Naive thymus-derived CD8-positive, alpha-beta T cell (primary cell): ENCODE results near the gene NPEPL1. TPM values are rescaled to one million over a fixed set of nuclear protein-coding genes. Genes with fewer than 3 reads are reported as not detected.

Source experiments
- ATAC-seq, 2 donors: fragments of 150-1000 bp; cut with Tn5 transposase in 1 of 2; sonication (Bioruptor Pico), chemical (Tn5 transposase) in 1 of 2; 1 replicate in 1 of 2; 2 replicates in 1 of 2; pipeline ENCODE4 v1.10.0; 2021; ENCODE audit warnings: mild to moderate bottlenecking in 2 of 2, moderate library complexity in 2 of 2
- POLR2A ChIA-PET: fragments of 350-600 bp; sonication (Branson Sonifier 250); formaldehyde crosslinking; loops from one replicate; lab custom pipeline; 2021; ENCODE audit warnings: antibody characterized with exemption; lab: Charles Lee
- DNase-seq, 10 donors: peaks; one replicate each; pipeline versions ENCODE4 v3.0.0 to v3.0.0-alpha.2; 2020 to 2022
- H3K27ac Mint-ChIP-seq, 10 donors: one replicate each; pipeline ENCODE4 v1.8.0; 2020 to 2022; ENCODE audit warnings: mild to moderate bottlenecking in 10 of 10, mixed read lengths in 10 of 10, moderate library complexity in 4 of 10, inconsistent platforms in 1 of 10
- H3K27me3 Mint-ChIP-seq, 5 donors: one replicate each; pipeline ENCODE4 v1.8.0; 2021 to 2022; ENCODE audit warnings: mixed read lengths in 5 of 5
- H3K36me3 Mint-ChIP-seq, 3 donors: one replicate each; pipeline ENCODE4 v1.8.0; 2020 to 2022; ENCODE audit warnings: mixed read lengths in 3 of 3, mild to moderate bottlenecking in 2 of 3, inconsistent platforms in 1 of 3
- H3K4me1 Mint-ChIP-seq, 4 donors: one replicate each; pipeline ENCODE4 v1.8.0; 2021 to 2022; ENCODE audit warnings: mixed read lengths in 4 of 4
- H3K4me3 Mint-ChIP-seq, 10 donors: one replicate each; pipeline ENCODE4 v1.8.0; 2020 to 2022; ENCODE audit warnings: mild to moderate bottlenecking in 10 of 10, mixed read lengths in 10 of 10, moderate library complexity in 6 of 10, inconsistent platforms in 1 of 10
- H3K9me3 Mint-ChIP-seq, 9 donors: one replicate each; pipeline ENCODE4 v1.8.0; 2020 to 2022; ENCODE audit warnings: mixed read lengths in 9 of 9, mild to moderate bottlenecking in 3 of 9, inconsistent platforms in 1 of 9, moderate library complexity in 1 of 9
- polyA plus RNA-seq, 3 donors: library from polyadenylated mRNA; unstranded; fragments of 300-500 nt; fragmentation: Illumina TruSeq; gene quantifications; one replicate each; pipeline ENCODE4 v1.2.3, GENCODE V29; 2021
- total RNA-seq, 8 experiments: library from RNA in 2 of 8; stranded (reverse) in 2 of 8; gene quantifications; one replicate each; pipeline ENCODE4 v1.2.3 and lab custom pipeline; 2021 to 2026

Gene NPEPL1
- total and polyA plus RNA-seq, 5 experiments from 2014 or later: 5.3 to 44.8 (median 6.3) TPM

GRCh38 chr20:58670659-58671058 lies 21.9 kb upstream of the NPEPL1 start:
- Mint-ChIP-seq H3K4me1 (peaks cover 9 to 30% (median 15%) of the 10 kb centered on the region in 4 donors), H3K27ac (peak overlapping the region in 2 of 10 donors; percentile 19 to 56), H3K9me3 (no peaks in the 10 kb centered on the region), H3K4me3 (no peak overlapping the region), H3K36me3 (peaks cover 0 to 83% (median 14%) of the 10 kb centered on the region in 3 donors), H3K27me3 (no peaks in the 10 kb centered on the region)
- DNase-seq: no peak
- ATAC-seq: no peak
- POLR2A ChIA-PET: no interaction called here

GRCh38 chr20:58673119-58673518 lies 19.5 kb upstream of the NPEPL1 start:
- POLR2A ChIA-PET: no interaction called here
- H3K27ac Mint-ChIP-seq: peak overlapping the region in 2 of 10 donors; percentile 6 to 29
- no peaks in the 10 kb centered on the region for H3K9me3 Mint-ChIP-seq
- peaks cover 0 to 86% (median 19%) of the 10 kb centered on the region in 3 donors for H3K36me3 Mint-ChIP-seq
- ATAC-seq (no peak), DNase-seq (no peak)
- H3K4me3 Mint-ChIP-seq: no peak overlapping the region
- peaks cover 0 to 14% (median 3%) of the 10 kb centered on the region in 4 donors for H3K4me1 Mint-ChIP-seq
- no peaks in the 10 kb centered on the region for H3K27me3 Mint-ChIP-seq

GRCh38 chr20:58675146-58675584 lies 17.4 kb upstream of the NPEPL1 start:
- Mint-ChIP-seq H3K4me3 (no peak overlapping the region), H3K27ac (no peak overlapping the region), H3K27me3 (no peaks in the 10 kb centered on the region), H3K4me1 (peaks cover 0 to 6% (median 2%) of the 10 kb centered on the region in 4 donors), H3K9me3 (no peaks in the 10 kb centered on the region), H3K36me3 (peaks cover 0 to 90% (median 24%) of the 10 kb centered on the region in 3 donors)
- ATAC-seq (no peak), DNase-seq (no peak)
- POLR2A ChIA-PET: interaction anchor here (1.0 kb wide), 1 partner anchor 12 kb away, joined by 3 read pairs; no protein-coding TSS in a partner anchor

- H3K4me3 Mint-ChIP-seq: no peak overlapping the region
- peaks cover 0 to 90% (median 23%) of the 10 kb centered on the region in 3 donors for H3K36me3 Mint-ChIP-seq
- ATAC-seq (no peak), DNase-seq (no peak)
- no peaks in the 10 kb centered on the region for H3K9me3 Mint-ChIP-seq
- H3K27me3 Mint-ChIP-seq: no peaks in the 10 kb centered on the region
- POLR2A ChIA-PET: no interaction called here
- peaks cover 0 to 6% (median 0%) of the 10 kb centered on the region in 4 donors for H3K4me1 Mint-ChIP-seq
- H3K27ac Mint-ChIP-seq: peak overlapping the region in 1 of 10 donors; percentile 20
Observed at GRCh38 chr20:58675641-58676040, 17.0 kb upstream of the NPEPL1 start.

- H3K36me3 Mint-ChIP-seq: peaks cover 0 to 91% (median 23%) of the 10 kb centered on the region in 3 donors
- POLR2A ChIA-PET: no interaction called here
- H3K4me1 Mint-ChIP-seq: peaks cover 0 to 6% (median 0%) of the 10 kb centered on the region in 4 donors
- H3K27ac Mint-ChIP-seq: peak overlapping the region in 2 of 10 donors; percentile 20 to 57
- no peak for DNase-seq
- H3K9me3 Mint-ChIP-seq: no peaks in the 10 kb centered on the region
- no peak overlapping the region for H3K4me3 Mint-ChIP-seq
- H3K27me3 Mint-ChIP-seq: no peaks in the 10 kb centered on the region
- no peak for ATAC-seq
Observed at GRCh38 chr20:58676161-58676560, 16.4 kb upstream of the NPEPL1 start.

- Mint-ChIP-seq H3K36me3 (peaks cover 0 to 84% (median 23%) of the 10 kb centered on the region in 3 donors), H3K4me1 (peaks cover 0 to 6% (median 0%) of the 10 kb centered on the region in 4 donors), H3K27me3 (no peaks in the 10 kb centered on the region), H3K27ac (peak overlapping the region in 1 of 10 donors; percentile 4), H3K4me3 (no peak overlapping the region), H3K9me3 (no peaks in the 10 kb centered on the region)
- DNase-seq (no peak), ATAC-seq (no peak)
- POLR2A ChIA-PET: no interaction called here
Observed at GRCh38 chr20:58677079-58677604, 15.5 kb upstream of the NPEPL1 start.

- ATAC-seq (no peak), DNase-seq (no peak)
- Mint-ChIP-seq H3K4me3 (no peak overlapping the region), H3K27ac (peak overlapping the region in 2 of 10 donors; percentile 40 to 80), H3K4me1 (peaks cover 0 to 4% (median 0%) of the 10 kb centered on the region in 4 donors), H3K27me3 (no peaks in the 10 kb centered on the region), H3K9me3 (no peaks in the 10 kb centered on the region), H3K36me3 (peaks cover 0 to 86% (median 23%) of the 10 kb centered on the region in 3 donors)
- POLR2A ChIA-PET: no interaction called here
Observed at GRCh38 chr20:58677808-58678207, 14.8 kb upstream of the NPEPL1 start.

GRCh38 chr20:58678806-58679205 lies 13.8 kb upstream of the NPEPL1 start:
- DNase-seq (no peak), ATAC-seq (no peak)
- H3K36me3 Mint-ChIP-seq: peaks cover 0 to 80% (median 23%) of the 10 kb centered on the region in 3 donors
- no peaks in the 10 kb centered on the region for H3K9me3 Mint-ChIP-seq
- peaks cover 0 to 3% (median 0%) of the 10 kb centered on the region in 4 donors for H3K4me1 Mint-ChIP-seq
- H3K4me3 Mint-ChIP-seq: no peak overlapping the region
- POLR2A ChIA-PET: no interaction called here
- H3K27me3 Mint-ChIP-seq: no peaks in the 10 kb centered on the region
- peak overlapping the region in 6 of 10 donors; percentile 0 to 70 (median 20) for H3K27ac Mint-ChIP-seq

GRCh38 chr20:58682656-58683531 lies 9.7 kb upstream of the NPEPL1 start:
- ATAC-seq: no peak
- no peaks in the 10 kb centered on the region for H3K27me3 Mint-ChIP-seq
- no peaks in the 10 kb centered on the region for H3K4me1 Mint-ChIP-seq
- no peaks in the 10 kb centered on the region for H3K9me3 Mint-ChIP-seq
- POLR2A ChIA-PET: interaction anchor here (0.6 kb wide), 1 partner anchor 8 kb away, joined by 3 read pairs; no protein-coding TSS in a partner anchor
- H3K4me3 Mint-ChIP-seq: no peak overlapping the region
- peaks cover 0 to 53% (median 9%) of the 10 kb centered on the region in 3 donors for H3K36me3 Mint-ChIP-seq
- no peak for DNase-seq
- H3K27ac Mint-ChIP-seq: peak overlapping the region in 1 of 10 donors; percentile 77

- no peak overlapping the region for H3K4me3 Mint-ChIP-seq
- ATAC-seq (no peak), DNase-seq (no peak)
- no peaks in the 10 kb centered on the region for H3K9me3 Mint-ChIP-seq
- no peaks in the 10 kb centered on the region for H3K27me3 Mint-ChIP-seq
- H3K36me3 Mint-ChIP-seq: peaks cover 0 to 41% (median 6%) of the 10 kb centered on the region in 3 donors
- H3K27ac Mint-ChIP-seq: peak overlapping the region in 1 of 10 donors; percentile 19
- POLR2A ChIA-PET: no interaction called here
- H3K4me1 Mint-ChIP-seq: no peaks in the 10 kb centered on the region
Observed at GRCh38 chr20:58684291-58684690, 8.3 kb upstream of the NPEPL1 start.

GRCh38 chr20:58685988-58686387 lies 6.6 kb upstream of the NPEPL1 start:
- POLR2A ChIA-PET: no interaction called here

GRCh38 chr20:58688414-58688813 lies 4.2 kb upstream of the NPEPL1 start:
- no peaks in the 10 kb centered on the region for H3K27me3 Mint-ChIP-seq
- peaks cover 0 to 17% (median 4%) of the 10 kb centered on the region in 3 donors for H3K36me3 Mint-ChIP-seq
- peaks cover under 1 to 9% (median 2%) of the 10 kb centered on the region in 4 donors for H3K4me1 Mint-ChIP-seq
- ATAC-seq (no peak), DNase-seq (no peak)
- POLR2A ChIA-PET: interaction anchor here (0.9 kb wide), 1 partner anchor 41 kb away, joined by 3 read pairs; no protein-coding TSS in a partner anchor
- H3K4me3 Mint-ChIP-seq: peak overlapping the region in 1 of 10 donors; percentile 55
- peak overlapping the region in 4 of 10 donors; percentile 4 to 32 (median 17) for H3K27ac Mint-ChIP-seq
- no peaks in the 10 kb centered on the region for H3K9me3 Mint-ChIP-seq

More at GRCh38 chr20:58685988-58686387, 6.6 kb upstream of the NPEPL1 start:
- no peaks in the 10 kb centered on the region for H3K9me3 Mint-ChIP-seq
- peaks cover 0 to 27% (median 4%) of the 10 kb centered on the region in 3 donors for H3K36me3 Mint-ChIP-seq
- H3K4me1 Mint-ChIP-seq: peaks cover 0 to 2% (median under 1%) of the 10 kb centered on the region in 4 donors
- H3K27me3 Mint-ChIP-seq: no peaks in the 10 kb centered on the region
- H3K4me3 Mint-ChIP-seq: no peak overlapping the region
- DNase-seq (no peak), ATAC-seq (no peak)
- peak overlapping the region in 1 of 10 donors; percentile 7 for H3K27ac Mint-ChIP-seq
